Spleen (tissue), 7 donors: Measurements from ENCODE around the gene DNAH9.

ENCODE experiments used
- CTCF ChIP-seq, 11 experiments: fragments of 200-600 bp in 7 of 11; fragments of 450-650 bp in 4 of 11; sonication (generic) in 4 of 11; IDR thresholded peaks in 8 of 11; conservative IDR thresholded peaks in 3 of 11; 1 replicate in 7 of 11; 2 replicates in 4 of 11; pipeline versions ENCODE4 v1.4.0 to v1.8.0; 2016 to 2021; ENCODE audit warnings: antibody characterized with exemption in 11 of 11, inconsistent platforms in 4 of 11, mild to moderate bottlenecking in 1 of 11
- POLR2A ChIP-seq, 3 donors: fragments of 450-650 bp; IDR thresholded peaks; one replicate each; pipeline ENCODE4 v1.5.1; 2017; ENCODE audit warnings: antibody characterized with exemption in 3 of 3, mild to moderate bottlenecking in 1 of 3
- POLR2AphosphoS5 ChIP-seq, 3 donors: sonication (generic); formaldehyde crosslinking; IDR thresholded peaks; one replicate each; pipeline ENCODE4 v1.5.1; 2017; ENCODE audit warnings: antibody characterized with exemption in 3 of 3
- donor health status: DM: no; HTN: no; CAD: no; lungs with moderate emphysema.
- donor health status: DM: no; HTN: no; CAD: no.
- donor health status: DM: no; HTN: no; CAD: no.

- TF ChIP-seq POLR2A (IDR thresholded peaks at IDR 0.05) (no peak), POLR2AphosphoS5 (IDR thresholded peaks at IDR 0.05) (no peak), CTCF (IDR thresholded peaks at IDR 0.05 in 8 of 11, conservative IDR thresholded peaks at IDR 0.05 in 3 of 11) (no peak)
Measured at GRCh38 chr17:11816409-11816808, 218.1 kb downstream of the DNAH9 start.
